H1 (cell line): Measurements from ENCODE around the gene CCDC157. TPM values are rescaled to one million over a fixed set of nuclear protein-coding genes. Genes with fewer than 3 reads are reported as not detected.

ENCODE experiments used
- BCL11A ChIP-seq, 2 experiments: IDR thresholded peaks; one replicate each; pipeline ENCODE4 v1.6.1; 2011; ENCODE audit warnings: low read depth in 2 of 2, low read length in 2 of 2, mild to moderate bottlenecking in 2 of 2
- CHD7 ChIP-seq: fragments of 300-600 bp; sonication (generic); IDR thresholded peaks from 2 replicates; pipeline ENCODE4 v1.7.1; 2012; ENCODE audit warnings: low read length, moderate library complexity, mild to moderate bottlenecking, inconsistent platforms; ENCODE audit not compliant: insufficient replicate concordance
- FOSL1 ChIP-seq: IDR thresholded peaks from 2 replicates; pipeline ENCODE4 v1.6.1; 2011; ENCODE audit warnings: mild to moderate bottlenecking, low read depth, low read length, moderate library complexity; ENCODE audit not compliant: insufficient read depth
- KDM1A ChIP-seq: fragments of 200-600, 300-600 bp; sonication (generic); IDR thresholded peaks from 2 replicates; pipeline ENCODE4 v1.7.1; 2016; ENCODE audit warnings: mild to moderate bottlenecking, low read length, borderline replicate concordance
- PHF8 ChIP-seq: fragments of 200-600 bp; sonication (generic); conservative IDR thresholded peaks from 2 replicates; pipeline ENCODE4 v1.7.1; 2012; ENCODE audit warnings: low read depth, mild to moderate bottlenecking, inconsistent platforms, low read length, moderate library complexity
- POLR2AphosphoS5 ChIP-seq: IDR thresholded peaks from 2 replicates; pipeline ENCODE4 v1.6.1; 2011; ENCODE audit warnings: low read depth, low read length
- RBBP5 ChIP-seq: IDR thresholded peaks from 2 replicates; pipeline ENCODE4 v1.7.1; 2012; ENCODE audit warnings: low read depth, mild to moderate bottlenecking, inconsistent platforms, low read length, moderate library complexity, borderline replicate concordance
- SIX5 ChIP-seq: IDR thresholded peaks from 2 replicates; pipeline ENCODE4 v1.6.1; 2011; ENCODE audit warnings: mild to moderate bottlenecking, low read depth, low read length
- SP4 ChIP-seq: IDR thresholded peaks from 2 replicates; pipeline ENCODE4 v1.6.1; 2012; ENCODE audit warnings: low read length, inconsistent platforms
- polyA plus RNA-seq, 7 experiments: library from polyadenylated mRNA; depleted of rRNA in 3 of 7; stranded (reverse) in 5 of 7; unstranded in 2 of 7; fragments of >200 nt in 5 of 7; fragments of 200-250 nt in 2 of 7; gene quantifications; 1 replicate in 5 of 7; 2 replicates in 1 of 7; 4 replicates in 1 of 7; pipeline versions ENCODE4 v1.2.1 to v1.2.3, GENCODE V29; 2011 to 2013; ENCODE audit warnings: missing spikeins in 2 of 7, mixed read lengths in 2 of 7
- total RNA-seq: library from RNA; stranded (reverse); fragmentation: NEBNext Ultra II Directional; extraction: Animal tissue kit (Norgen Biotek cat#: 25700); gene quantifications from 2 replicates; pipeline ENCODE4 v1.2.1, GENCODE V29; 2021
- TF ChIP-seq, protein P1 (sequence below): IDR thresholded peaks from 2 replicates; pipeline ENCODE4 v1.6.1; 2012; ENCODE audit warnings: inconsistent platforms

CCDC157 gene
- total and polyA plus RNA-seq, 2 of the 8 experiments (the other 6 are each of a cell fraction or from before 2014, with no cell fraction given) = 4.1 to 8.4 TPM

- no peak for TF ChIP-seq CHD7
- TF ChIP-seq POLR2AphosphoS5 = no peak
- TF ChIP-seq PHF8 = no peak
- no peak for TF ChIP-seq FOSL1
- no peak for TF ChIP-seq RBBP5
- no peak for TF ChIP-seq SP4
- TF ChIP-seq, protein P1, sequence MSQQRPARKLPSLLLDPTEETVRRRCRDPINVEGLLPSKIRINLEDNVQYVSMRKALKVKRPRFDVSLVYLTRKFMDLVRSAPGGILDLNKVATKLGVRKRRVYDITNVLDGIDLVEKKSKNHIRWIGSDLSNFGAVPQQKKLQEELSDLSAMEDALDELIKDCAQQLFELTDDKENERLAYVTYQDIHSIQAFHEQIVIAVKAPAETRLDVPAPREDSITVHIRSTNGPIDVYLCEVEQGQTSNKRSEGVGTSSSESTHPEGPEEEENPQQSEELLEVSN = no peak
- TF ChIP-seq BCL11A (IDR thresholded peaks at IDR 0.05; ENCODE audit: low read depth in 2 of 2, low read length in 2 of 2) = no peak
- TF ChIP-seq KDM1A = no peak
- no peak for TF ChIP-seq SIX5
These were observed 19.9 kb upstream of the CCDC157 start (continued) for GRCh38 chr22:30336752-30337460.
